Breast epithelium (tissue), 3 donors: ENCODE data around the gene C16orf78.

Experiments
- CTCF ChIP-seq, 3 donors: fragments of 450-650 bp; IDR thresholded peaks; one replicate each; pipeline ENCODE4 v1.5.1; 2016 to 2017; ENCODE audit warnings: antibody characterized with exemption in 3 of 3, mild to moderate bottlenecking in 3 of 3, moderate library complexity in 3 of 3
- POLR2A ChIP-seq: fragments of 450-650 bp; IDR thresholded peaks from one replicate; pipeline ENCODE4 v1.6.1; 2016; ENCODE audit warnings: antibody characterized with exemption, mild to moderate bottlenecking, moderate library complexity

- no peak for TF ChIP-seq CTCF (IDR thresholded peaks at IDR 0.05)
- TF ChIP-seq POLR2A = no peak
These were observed 36.6 kb downstream of the C16orf78 start for GRCh38 chr16:49410226-49410625.
